NOMO-1 treated with dmso at 0.1 percent for 144 hours (cell line): ENCODE data around the gene GBP2.
"Not testable (repeated sequence)": the region's sequence is repeated elsewhere in the genome, so short reads cannot be mapped to it uniquely, and the experiment has no call there.

Experiments used
- DNase-seq: peaks from one replicate; lab custom pipeline; 2025; ENCODE audit not compliant: unreplicated experiment; lab: John Stamatoyannopoulos, UW

Gene GBP2

GRCh38 chr1:89125913-89126580 is at the start of gene GBP2:
GBP2 (minus strand) TSS chr1:89126114; CDS start chr1:89121966, 4,148 bp downstream.
- DNase-seq: no peak

- no peak for DNase-seq
Measured at GRCh38 chr1:89174491-89174890, 48.6 kb upstream of the GBP2 start.

GRCh38 chr1:89172468-89173143 is 46.7 kb upstream of the GBP2 start:
- no peak for DNase-seq

- no peak for DNase-seq
Measured at GRCh38 chr1:89171067-89171438, 45.1 kb upstream of the GBP2 start.

GRCh38 chr1:89170170-89171066 is 44.5 kb upstream of the GBP2 start:
- peak; percentile 14 for DNase-seq

- no peak for DNase-seq
Measured at GRCh38 chr1:89169166-89169565, 43.3 kb upstream of the GBP2 start.

GRCh38 chr1:89167590-89168230 is 41.8 kb upstream of the GBP2 start:
- DNase-seq: no peak

GRCh38 chr1:89166705-89167104 is 40.8 kb upstream of the GBP2 start:
- DNase-seq: no peak

GRCh38 chr1:89165811-89166210 is 39.9 kb upstream of the GBP2 start:
- no peak for DNase-seq

GRCh38 chr1:89151047-89151446 is 25.1 kb upstream of the GBP2 start:
- DNase-seq: no peak

- no peak for DNase-seq
Measured at GRCh38 chr1:89149976-89150375, 24.1 kb upstream of the GBP2 start.

GRCh38 chr1:89149229-89149628 is 23.3 kb upstream of the GBP2 start:
- no peak for DNase-seq

GRCh38 chr1:89147678-89148658 is 22.1 kb upstream of the GBP2 start:
- DNase-seq: no peak

GRCh38 chr1:89146721-89147120 is 20.8 kb upstream of the GBP2 start:
- no peak for DNase-seq

- no peak for DNase-seq
Measured at GRCh38 chr1:89143484-89143883, 17.6 kb upstream of the GBP2 start.

- no peak for DNase-seq
Measured at GRCh38 chr1:89142160-89142559, 16.2 kb upstream of the GBP2 start.

GRCh38 chr1:89133747-89134146 is 7.8 kb upstream of the GBP2 start:
- no peak for DNase-seq

GRCh38 chr1:89130716-89131115 is 4.8 kb upstream of the GBP2 start:
- DNase-seq: no peak

- DNase-seq: no peak
Measured at GRCh38 chr1:89129911-89130310, 4.0 kb upstream of the GBP2 start.

- not testable (repeated sequence) for DNase-seq
Measured at GRCh38 chr1:89128003-89128458, 2.1 kb upstream of the GBP2 start.
